ENCODE results near the gene PRKAB1.

DNA sequence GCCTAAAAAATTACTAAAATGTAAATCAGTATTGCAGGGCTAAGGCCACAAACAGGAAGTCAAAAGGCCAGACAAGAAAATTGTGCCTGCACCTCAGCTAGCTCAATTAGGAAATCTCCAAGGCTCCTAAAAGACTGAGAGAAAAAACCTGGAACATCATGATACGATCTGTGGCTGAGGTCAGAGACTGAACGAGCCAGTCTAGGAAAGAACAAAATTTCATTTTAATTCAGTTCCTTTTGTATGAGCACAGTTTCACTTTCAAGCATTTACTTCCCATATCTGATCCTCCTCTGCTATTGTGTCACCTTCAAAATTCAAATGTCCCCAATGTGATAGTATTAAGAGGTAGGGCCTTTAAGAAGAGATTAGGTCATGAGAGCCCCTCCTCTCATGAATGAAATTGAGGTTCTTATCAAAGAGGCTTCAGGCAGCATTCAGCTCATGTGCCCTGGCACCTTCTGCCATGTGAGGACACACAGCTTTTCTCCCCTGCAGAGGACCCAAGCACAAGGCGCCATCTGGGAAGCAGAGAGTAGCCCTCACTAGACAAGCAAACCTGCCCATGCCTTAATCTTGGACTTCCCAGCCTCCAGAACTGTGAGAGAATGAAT is 14.8 kb downstream of the PRKAB1 start:
- TF ChIP-seq, protein P1, sequence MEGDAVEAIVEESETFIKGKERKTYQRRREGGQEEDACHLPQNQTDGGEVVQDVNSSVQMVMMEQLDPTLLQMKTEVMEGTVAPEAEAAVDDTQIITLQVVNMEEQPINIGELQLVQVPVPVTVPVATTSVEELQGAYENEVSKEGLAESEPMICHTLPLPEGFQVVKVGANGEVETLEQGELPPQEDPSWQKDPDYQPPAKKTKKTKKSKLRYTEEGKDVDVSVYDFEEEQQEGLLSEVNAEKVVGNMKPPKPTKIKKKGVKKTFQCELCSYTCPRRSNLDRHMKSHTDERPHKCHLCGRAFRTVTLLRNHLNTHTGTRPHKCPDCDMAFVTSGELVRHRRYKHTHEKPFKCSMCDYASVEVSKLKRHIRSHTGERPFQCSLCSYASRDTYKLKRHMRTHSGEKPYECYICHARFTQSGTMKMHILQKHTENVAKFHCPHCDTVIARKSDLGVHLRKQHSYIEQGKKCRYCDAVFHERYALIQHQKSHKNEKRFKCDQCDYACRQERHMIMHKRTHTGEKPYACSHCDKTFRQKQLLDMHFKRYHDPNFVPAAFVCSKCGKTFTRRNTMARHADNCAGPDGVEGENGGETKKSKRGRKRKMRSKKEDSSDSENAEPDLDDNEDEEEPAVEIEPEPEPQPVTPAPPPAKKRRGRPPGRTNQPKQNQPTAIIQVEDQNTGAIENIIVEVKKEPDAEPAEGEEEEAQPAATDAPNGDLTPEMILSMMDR (IDR thresholded peaks at IDR 0.05; ENCODE audit: insufficient read depth, low read depth, low read length), result no peak
- no peak for TF ChIP-seq EZH2 (IDR thresholded peaks at IDR 0.05; ENCODE audit: insufficient read depth, low read length)
